K562 (cell line): ENCODE results near the gene RNF213. TPM values are rescaled to one million over a fixed set of nuclear protein-coding genes. Genes with fewer than 3 reads are reported as not detected.
A peak's percentile ranks its signal among the peaks of the same experiment; 100 is the strongest.

Source experiments
- BACH1 ChIP-seq: fragments of 200-800 bp; sonication (Bioruptor generic); IDR thresholded peaks from 2 replicates; pipeline ENCODE4 v1.6.1; 2016; ENCODE audit warnings: missing genetic modification characterization, missing compliant biosample characterization
- CREBBP ChIP-seq: IDR thresholded peaks from one replicate; pipeline ENCODE4 v1.6.1; 2012; ENCODE audit warnings: low read depth, mild to moderate bottlenecking, control low read depth, inconsistent platforms, low read length
- CREM ChIP-seq: IDR thresholded peaks from 2 replicates; pipeline ENCODE4 v1.6.1; 2014; ENCODE audit warnings: antibody characterized with exemption, low read depth
- IRF9 ChIP-seq: fragments of 450-650 bp; IDR thresholded peaks from 2 replicates; pipeline ENCODE4 v1.6.1; 2016; ENCODE audit warnings: missing biosample characterization, missing genetic modification characterization
- MAFG ChIP-seq: fragments of 450-650 bp; conservative IDR thresholded peaks from 2 replicates; pipeline ENCODE4 v1.6.1; 2016; ENCODE audit warnings: missing genetic modification characterization, missing compliant biosample characterization
- MTA2 ChIP-seq: fragments of 450-650 bp; IDR thresholded peaks from 2 replicates; pipeline ENCODE4 v1.6.1; 2016; ENCODE audit warnings: low read depth
- NR2C1 ChIP-seq, 2 experiments: fragments of 450-650 bp; IDR thresholded peaks; 2 replicates each; pipeline ENCODE4 v1.6.1; 2017; ENCODE audit warnings: mild to moderate bottlenecking in 2 of 2, antibody characterized with exemption in 1 of 2, inconsistent platforms in 1 of 2, missing compliant biosample characterization in 1 of 2, missing genetic modification characterization in 1 of 2
- PCBP2 ChIP-seq: fragments of 200-400 bp; formaldehyde crosslinking; IDR thresholded peaks from 2 replicates; pipeline ENCODE4 v1.6.1; 2018; ENCODE audit warnings: low read length, low read depth, mild to moderate bottlenecking, moderate library complexity; ENCODE audit not compliant: poor library complexity, severe bottlenecking
- TCF7L2 ChIP-seq: fragments of 150-350 bp; IDR thresholded peaks from 2 replicates; pipeline ENCODE4 v1.6.1; 2016; ENCODE audit warnings: low read depth, mild to moderate bottlenecking, low read length, moderate library complexity
- THAP7 ChIP-seq: fragments of 250-450 bp; sonication (Bioruptor Pico); IDR thresholded peaks from 2 replicates; pipeline ENCODE4 v1.5.0; 2021
- ZBED1 ChIP-seq: IDR thresholded peaks from 2 replicates; pipeline ENCODE4 v1.6.1; 2014
- ZBTB1 ChIP-seq: sonication (generic); formaldehyde crosslinking; IDR thresholded peaks from 2 replicates; pipeline ENCODE4 v1.8.1; 2023; ENCODE audit warnings: missing genetic modification reagents, low read depth, mild to moderate bottlenecking, borderline replicate concordance
- ZNF79 ChIP-seq: fragments of 250-450 bp; sonication (Bioruptor Pico); IDR thresholded peaks from 2 replicates; pipeline ENCODE4 v1.4.0; 2020; ENCODE audit warnings: low read depth, mild to moderate bottlenecking, moderate library complexity
- polyA plus RNA-seq, 8 experiments: library from polyadenylated mRNA; depleted of rRNA in 4 of 8; stranded (reverse) in 5 of 8; unstranded in 3 of 8; fragments of >200 nt; fragmentation: Nextera tagmentation in 2 of 8; fragmentation: Illumina TruSeq in 1 of 8; extraction: Ambion mirVana in 2 of 8; extraction: Trizol in 1 of 8; gene quantifications; 2 replicates each; pipeline versions ENCODE4 v1.2.1 to v1.2.3, GENCODE V29; 2011 to 2014; ENCODE audit warnings: inconsistent platforms in 1 of 8, missing spikeins in 1 of 8
- total RNA-seq, 7 experiments: library from RNA; depleted of rRNA in 6 of 7; stranded (reverse); fragments of >200 nt in 6 of 7; fragmentation: Illumina TruSeq in 2 of 7; extraction: Trizol in 2 of 7; gene quantifications; 2 replicates each; pipeline versions ENCODE4 v1.2.1 to v1.2.3, GENCODE V29; 2011 to 2021; ENCODE audit warnings: low replicate concordance in 1 of 7
- TF ChIP-seq, protein P1 (sequence below): sonication (generic); formaldehyde crosslinking; IDR thresholded peaks from 2 replicates; pipeline ENCODE4 v1.8.0; 2023; ENCODE audit warnings: mild to moderate bottlenecking, missing genetic modification reagents
- TF ChIP-seq, protein P2 (sequence below): sonication (generic); formaldehyde crosslinking; IDR thresholded peaks from 2 replicates; pipeline ENCODE4 v1.8.1; 2023; ENCODE audit warnings: mild to moderate bottlenecking, missing genetic modification reagents
- TF ChIP-seq, protein P3 (sequence below): IDR thresholded peaks from 2 replicates; pipeline ENCODE4 v1.6.1; 2012; ENCODE audit warnings: low read depth, low read length, improper control_type of control experiment, borderline replicate concordance
- TF ChIP-seq, protein P4 (sequence below): IDR thresholded peaks from 2 replicates; pipeline ENCODE4 v1.6.1; 2016; ENCODE audit warnings: missing genetic modification characterization, missing compliant biosample characterization

The RNF213 gene
- total and polyA plus RNA-seq, 9 of the 15 experiments (the other 6 are each of a cell fraction or from before 2014, with no cell fraction given): 5.3 to 33.6 (median 17.9) TPM

GRCh38 chr17:80223838-80224497 lies 36.7 kb upstream of the RNF213 start (continued):
- TF ChIP-seq, protein P1, sequence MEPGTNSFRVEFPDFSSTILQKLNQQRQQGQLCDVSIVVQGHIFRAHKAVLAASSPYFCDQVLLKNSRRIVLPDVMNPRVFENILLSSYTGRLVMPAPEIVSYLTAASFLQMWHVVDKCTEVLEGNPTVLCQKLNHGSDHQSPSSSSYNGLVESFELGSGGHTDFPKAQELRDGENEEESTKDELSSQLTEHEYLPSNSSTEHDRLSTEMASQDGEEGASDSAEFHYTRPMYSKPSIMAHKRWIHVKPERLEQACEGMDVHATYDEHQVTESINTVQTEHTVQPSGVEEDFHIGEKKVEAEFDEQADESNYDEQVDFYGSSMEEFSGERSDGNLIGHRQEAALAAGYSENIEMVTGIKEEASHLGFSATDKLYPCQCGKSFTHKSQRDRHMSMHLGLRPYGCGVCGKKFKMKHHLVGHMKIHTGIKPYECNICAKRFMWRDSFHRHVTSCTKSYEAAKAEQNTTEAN (CRISPR knock-in tag): peak; percentile 99
- TF ChIP-seq NR2C1 (IDR thresholded peaks at IDR 0.05) (0 out of 2 replicates have a peak, but pooled peaks have one; percentile 35), NR2C1 (tag; IDR thresholded peaks at IDR 0.05) (no peak), ZNF79 (no peak), MTA2 (0 out of 2 replicates have a peak, but pooled peaks have one; percentile 14), BACH1 (tag) (no peak), TCF7L2 (no peak), THAP7 (CRISPR knock-in tag) (no peak), IRF9 (tag) (0 out of 2 replicates have a peak, but pooled peaks have one; percentile 44), ZBED1 (no peak), CREBBP (no peak), MAFG (tag) (no peak), CREM (no peak), PCBP2 (no peak), ZBTB1 (no peak)
- TF ChIP-seq, protein P2, sequence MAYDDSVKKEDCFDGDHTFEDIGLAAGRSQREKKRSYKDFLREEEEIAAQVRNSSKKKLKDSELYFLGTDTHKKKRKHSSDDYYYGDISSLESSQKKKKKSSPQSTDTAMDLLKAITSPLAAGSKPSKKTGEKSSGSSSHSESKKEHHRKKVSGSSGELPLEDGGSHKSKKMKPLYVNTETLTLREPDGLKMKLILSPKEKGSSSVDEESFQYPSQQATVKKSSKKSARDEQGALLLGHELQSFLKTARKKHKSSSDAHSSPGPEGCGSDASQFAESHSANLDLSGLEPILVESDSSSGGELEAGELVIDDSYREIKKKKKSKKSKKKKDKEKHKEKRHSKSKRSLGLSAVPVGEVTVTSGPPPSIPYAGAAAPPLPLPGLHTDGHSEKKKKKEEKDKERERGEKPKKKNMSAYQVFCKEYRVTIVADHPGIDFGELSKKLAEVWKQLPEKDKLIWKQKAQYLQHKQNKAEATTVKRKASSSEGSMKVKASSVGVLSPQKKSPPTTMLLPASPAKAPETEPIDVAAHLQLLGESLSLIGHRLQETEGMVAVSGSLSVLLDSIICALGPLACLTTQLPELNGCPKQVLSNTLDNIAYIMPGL: no peak
- TF ChIP-seq, protein P3, sequence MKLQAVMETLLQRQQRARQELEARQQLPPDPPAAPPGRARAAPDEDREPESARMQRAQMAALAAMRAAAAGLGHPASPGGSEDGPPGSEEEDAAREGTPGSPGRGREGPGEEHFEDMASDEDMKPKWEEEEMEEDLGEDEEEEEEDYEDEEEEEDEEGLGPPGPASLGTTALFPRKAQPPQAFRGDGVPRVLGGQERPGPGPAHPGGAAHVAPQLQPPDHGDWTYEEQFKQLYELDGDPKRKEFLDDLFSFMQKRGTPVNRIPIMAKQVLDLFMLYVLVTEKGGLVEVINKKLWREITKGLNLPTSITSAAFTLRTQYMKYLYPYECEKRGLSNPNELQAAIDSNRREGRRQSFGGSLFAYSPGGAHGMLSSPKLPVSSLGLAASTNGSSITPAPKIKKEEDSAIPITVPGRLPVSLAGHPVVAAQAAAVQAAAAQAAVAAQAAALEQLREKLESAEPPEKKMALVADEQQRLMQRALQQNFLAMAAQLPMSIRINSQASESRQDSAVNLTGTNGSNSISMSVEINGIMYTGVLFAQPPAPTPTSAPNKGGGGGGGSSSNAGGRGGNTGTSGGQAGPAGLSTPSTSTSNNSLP: no peak
- TF ChIP-seq, protein P4, sequence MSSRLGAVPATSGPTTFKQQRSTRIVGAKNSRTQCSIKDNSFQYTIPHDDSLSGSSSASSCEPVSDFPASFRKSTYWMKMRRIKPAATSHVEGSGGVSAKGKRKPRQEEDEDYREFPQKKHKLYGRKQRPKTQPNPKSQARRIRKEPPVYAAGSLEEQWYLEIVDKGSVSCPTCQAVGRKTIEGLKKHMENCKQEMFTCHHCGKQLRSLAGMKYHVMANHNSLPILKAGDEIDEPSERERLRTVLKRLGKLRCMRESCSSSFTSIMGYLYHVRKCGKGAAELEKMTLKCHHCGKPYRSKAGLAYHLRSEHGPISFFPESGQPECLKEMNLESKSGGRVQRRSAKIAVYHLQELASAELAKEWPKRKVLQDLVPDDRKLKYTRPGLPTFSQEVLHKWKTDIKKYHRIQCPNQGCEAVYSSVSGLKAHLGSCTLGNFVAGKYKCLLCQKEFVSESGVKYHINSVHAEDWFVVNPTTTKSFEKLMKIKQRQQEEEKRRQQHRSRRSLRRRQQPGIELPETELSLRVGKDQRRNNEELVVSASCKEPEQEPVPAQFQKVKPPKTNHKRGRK (tag): no peak
